K562 (cell line): ENCODE data around the gene BNIP5.

ENCODE experiments used
- ATF6 ChIP-seq: sonication (generic); formaldehyde crosslinking; IDR thresholded peaks from 2 replicates; pipeline ENCODE4 v1.4.0; 2020; ENCODE audit warnings: mild to moderate bottlenecking, missing genetic modification reagents
- CTCF ChIP-seq, 3 experiments: IDR thresholded peaks in 2 of 3; conservative IDR thresholded peaks in 1 of 3; 2 replicates each; pipeline ENCODE4 v1.5.1; 2011 to 2012; ENCODE audit warnings: low read length in 3 of 3, mild to moderate bottlenecking in 3 of 3, control low read depth in 2 of 3, improper control_type of control experiment in 1 of 3, inconsistent platforms in 1 of 3, low read depth in 1 of 3, mixed read lengths in 1 of 3, moderate library complexity in 1 of 3; ENCODE audit not compliant: insufficient read depth in 2 of 3
- HEY1 ChIP-seq: fragments of 250-450 bp; sonication (Bioruptor Pico); IDR thresholded peaks from 2 replicates; pipeline ENCODE4 v1.5.0; 2020; ENCODE audit warnings: mild to moderate bottlenecking, moderate library complexity, borderline replicate concordance
- MAZ ChIP-seq, 2 experiments: fragments of 450-650 bp in 1 of 2; sonication (generic) in 1 of 2; formaldehyde crosslinking; IDR thresholded peaks in 1 of 2; conservative IDR thresholded peaks in 1 of 2; 2 replicates each; pipeline versions ENCODE4 v1.4.0 to v1.5.0; 2020; ENCODE audit warnings: mild to moderate bottlenecking in 1 of 2, missing genetic modification reagents in 1 of 2
- MEF2D ChIP-seq: conservative IDR thresholded peaks from 2 replicates; pipeline ENCODE4 v1.6.1; 2016; ENCODE audit warnings: low read depth, missing genetic modification characterization, missing compliant biosample characterization
- MLX ChIP-seq, 2 experiments: fragments of 450-650 bp in 1 of 2; sonication (generic) in 1 of 2; formaldehyde crosslinking; conservative IDR thresholded peaks; 2 replicates each; pipeline versions ENCODE4 v1.4.0 to v1.8.1; 2020 to 2022; ENCODE audit warnings: mild to moderate bottlenecking in 1 of 2, missing genetic modification reagents in 1 of 2
- POLR2A ChIP-seq: fragments of 450-650 bp; conservative IDR thresholded peaks from 2 replicates; pipeline ENCODE4 v1.6.1; 2016
- RFX7 ChIP-seq: fragments of 250-450 bp; sonication (Bioruptor Pico); IDR thresholded peaks from 2 replicates; pipeline ENCODE4 v1.5.1; 2021; ENCODE audit warnings: mild to moderate bottlenecking
- SLC30A9 ChIP-seq: fragments of 250-450 bp; sonication (Bioruptor Pico); IDR thresholded peaks from 2 replicates; pipeline ENCODE4 v1.8.0; 2022; ENCODE audit warnings: mild to moderate bottlenecking, moderate library complexity
- SMAD2 ChIP-seq: fragments of 150-350 bp; IDR thresholded peaks from 2 replicates; pipeline ENCODE4 v1.6.1; 2014; ENCODE audit warnings: low read depth, mild to moderate bottlenecking, low read length
- SMARCC2 ChIP-seq: fragments of 450-650 bp; IDR thresholded peaks from 2 replicates; pipeline ENCODE4 v1.6.1; 2017; ENCODE audit warnings: antibody characterized with exemption, moderate library complexity, mild to moderate bottlenecking, low read depth
- TAF1 ChIP-seq: IDR thresholded peaks from 2 replicates; pipeline ENCODE4 v1.6.1; 2011; ENCODE audit warnings: mild to moderate bottlenecking, low read length, moderate library complexity; ENCODE audit not compliant: insufficient read depth, control insufficient read depth, severe bottlenecking; ENCODE audit errors: extremely low read depth
- TCF7L2 ChIP-seq: fragments of 150-350 bp; IDR thresholded peaks from 2 replicates; pipeline ENCODE4 v1.6.1; 2016; ENCODE audit warnings: low read depth, mild to moderate bottlenecking, low read length, moderate library complexity
- ZNF318 ChIP-seq, 2 experiments: fragments of 450-650 bp; IDR thresholded peaks; 2 replicates each; pipeline ENCODE4 v1.6.1; 2016; ENCODE audit warnings: mild to moderate bottlenecking in 2 of 2, borderline replicate concordance in 1 of 2, low read depth in 1 of 2, moderate library complexity in 1 of 2

GRCh38 chr6:36296240-36296639, 40.4 kb downstream of the BNIP5 start:
- TF ChIP-seq RFX7 (CRISPR knock-in tag) (no peak), MLX (CRISPR knock-in tag; conservative IDR thresholded peaks at IDR 0.05) (no peak), HEY1 (CRISPR knock-in tag) (no peak), ZNF318 (IDR thresholded peaks at IDR 0.05; ENCODE audit: borderline replicate concordance in 1 of 2, low read depth in 1 of 2) (no peak), TCF7L2 (no peak), SLC30A9 (CRISPR knock-in tag) (no peak), MAZ (CRISPR knock-in tag; conservative IDR thresholded peaks at IDR 0.05 in 1 of 2, IDR thresholded peaks at IDR 0.05 in 1 of 2) (no peak), SMARCC2 (no peak), MEF2D (tag) (no peak), TAF1 (no peak), CTCF (IDR thresholded peaks at IDR 0.05 in 2 of 3, conservative IDR thresholded peaks at IDR 0.05 in 1 of 3; ENCODE audit: insufficient read depth in 2 of 3, low read depth in 1 of 3, low read length in 3 of 3) (no peak), ATF6 (CRISPR knock-in tag) (no peak), POLR2A (no peak), SMAD2 (no peak)
